GM10266 (cell line): ENCODE results near the gene MAPRE2.
"Not testable (repeated sequence)": the region's sequence is repeated elsewhere in the genome, so short reads cannot be mapped to it uniquely, and the experiment has no call there.

Source experiments
- DNase-seq: peaks from one replicate; pipeline ENCODE4 v3.0.0; 2012; ENCODE audit errors: extremely low spot score
- TF ChIP-seq, protein P1 (sequence below): IDR thresholded peaks from 2 replicates; pipeline ENCODE4 v1.5.1; 2012; ENCODE audit warnings: mild to moderate bottlenecking, low read depth; ENCODE audit not compliant: control insufficient read depth, insufficient read depth; ENCODE audit errors: missing control alignments

Gene MAPRE2

GRCh38 chr18:35104391-35105051, 63.3 kb downstream of the MAPRE2 start:
- no peak for DNase-seq
- TF ChIP-seq, protein P1, sequence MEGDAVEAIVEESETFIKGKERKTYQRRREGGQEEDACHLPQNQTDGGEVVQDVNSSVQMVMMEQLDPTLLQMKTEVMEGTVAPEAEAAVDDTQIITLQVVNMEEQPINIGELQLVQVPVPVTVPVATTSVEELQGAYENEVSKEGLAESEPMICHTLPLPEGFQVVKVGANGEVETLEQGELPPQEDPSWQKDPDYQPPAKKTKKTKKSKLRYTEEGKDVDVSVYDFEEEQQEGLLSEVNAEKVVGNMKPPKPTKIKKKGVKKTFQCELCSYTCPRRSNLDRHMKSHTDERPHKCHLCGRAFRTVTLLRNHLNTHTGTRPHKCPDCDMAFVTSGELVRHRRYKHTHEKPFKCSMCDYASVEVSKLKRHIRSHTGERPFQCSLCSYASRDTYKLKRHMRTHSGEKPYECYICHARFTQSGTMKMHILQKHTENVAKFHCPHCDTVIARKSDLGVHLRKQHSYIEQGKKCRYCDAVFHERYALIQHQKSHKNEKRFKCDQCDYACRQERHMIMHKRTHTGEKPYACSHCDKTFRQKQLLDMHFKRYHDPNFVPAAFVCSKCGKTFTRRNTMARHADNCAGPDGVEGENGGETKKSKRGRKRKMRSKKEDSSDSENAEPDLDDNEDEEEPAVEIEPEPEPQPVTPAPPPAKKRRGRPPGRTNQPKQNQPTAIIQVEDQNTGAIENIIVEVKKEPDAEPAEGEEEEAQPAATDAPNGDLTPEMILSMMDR: no peak

DNA sequence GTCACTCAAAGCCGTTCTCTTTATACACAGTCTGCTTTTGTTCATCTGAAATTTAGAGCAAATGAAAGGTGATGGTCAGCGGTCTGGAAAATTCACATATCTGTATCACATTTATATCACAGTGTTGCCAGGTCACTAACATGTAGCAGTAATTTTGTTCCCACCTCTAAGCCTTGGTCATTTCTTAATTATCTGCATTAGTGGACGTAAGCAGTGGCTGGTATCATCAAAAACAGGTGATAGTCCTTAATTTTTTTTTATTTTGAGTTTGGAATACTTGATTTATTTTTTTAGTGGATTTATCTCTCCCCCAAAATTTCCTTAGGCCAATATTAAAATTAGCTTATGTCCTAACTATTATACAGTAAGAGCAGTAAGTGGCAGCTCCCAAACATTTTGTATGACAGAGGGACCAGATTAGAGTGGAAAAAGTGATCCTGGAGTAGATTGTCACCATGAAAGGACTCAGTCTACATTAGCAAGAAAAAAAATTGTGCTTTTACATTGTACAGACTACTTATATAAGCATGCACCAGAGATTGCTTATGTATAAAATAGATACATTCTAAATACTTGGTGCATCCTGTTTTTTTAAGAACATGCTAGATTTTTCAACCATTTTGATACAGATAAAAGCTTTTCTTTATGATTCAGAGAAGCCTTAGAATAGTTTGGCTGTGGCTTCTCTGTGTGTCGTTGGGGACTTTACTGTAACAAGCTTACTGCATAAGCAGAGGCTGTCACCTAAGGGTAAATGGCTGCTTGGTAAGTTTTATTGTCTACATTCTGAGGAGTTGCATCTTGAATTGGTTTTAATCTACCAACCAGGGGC, 65.0 kb downstream of the MAPRE2 start:
- no peak for DNase-seq

DNA sequence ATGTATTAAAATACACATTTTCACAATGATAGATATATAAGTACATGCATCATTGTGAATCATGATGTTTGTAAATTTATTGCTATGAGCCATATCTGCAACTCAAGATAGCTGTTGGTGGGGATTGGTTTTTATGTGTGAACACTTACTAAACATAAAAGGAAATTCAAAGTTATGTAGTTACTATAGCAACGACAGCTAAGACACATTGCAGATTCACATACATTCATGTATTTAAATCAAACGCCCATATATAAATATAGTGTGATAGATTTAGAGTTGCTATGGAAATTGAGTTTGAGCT, 65.6 kb downstream of the MAPRE2 start:
- no peak for DNase-seq
- TF ChIP-seq, protein P1: no peak

More for the DNA sequence above, 65.0 kb downstream of the MAPRE2 start:
- TF ChIP-seq, protein P1: no peak

DNA sequence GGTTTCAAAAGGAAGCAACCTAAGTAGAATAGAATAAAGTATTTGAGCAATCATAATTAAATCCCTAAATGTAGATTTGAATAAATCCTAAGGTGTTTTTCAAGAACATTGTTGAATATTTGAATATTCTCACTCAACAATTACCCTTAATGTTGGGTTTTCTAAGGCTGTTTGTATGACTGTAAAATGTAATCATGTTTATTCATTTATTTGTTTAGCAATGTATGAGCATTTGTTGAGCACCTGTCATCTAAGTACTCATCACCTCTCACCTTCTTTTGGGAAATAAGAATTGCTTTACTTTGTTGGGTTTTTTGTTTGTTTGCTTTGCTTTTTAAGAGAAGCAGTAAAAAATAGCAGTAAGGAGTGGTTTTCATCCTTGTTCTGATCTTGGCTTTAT, 66.0 kb downstream of the MAPRE2 start:
- TF ChIP-seq, protein P1: no peak
- DNase-seq: no peak

- DNase-seq: not testable (repeated sequence)
These were observed 66.9 kb downstream of the MAPRE2 start for GRCh38 chr18:35108088-35108487.

- TF ChIP-seq, protein P1: no peak
- DNase-seq: no peak
These were observed 68.8 kb downstream of the MAPRE2 start for GRCh38 chr18:35110059-35110458.

DNA sequence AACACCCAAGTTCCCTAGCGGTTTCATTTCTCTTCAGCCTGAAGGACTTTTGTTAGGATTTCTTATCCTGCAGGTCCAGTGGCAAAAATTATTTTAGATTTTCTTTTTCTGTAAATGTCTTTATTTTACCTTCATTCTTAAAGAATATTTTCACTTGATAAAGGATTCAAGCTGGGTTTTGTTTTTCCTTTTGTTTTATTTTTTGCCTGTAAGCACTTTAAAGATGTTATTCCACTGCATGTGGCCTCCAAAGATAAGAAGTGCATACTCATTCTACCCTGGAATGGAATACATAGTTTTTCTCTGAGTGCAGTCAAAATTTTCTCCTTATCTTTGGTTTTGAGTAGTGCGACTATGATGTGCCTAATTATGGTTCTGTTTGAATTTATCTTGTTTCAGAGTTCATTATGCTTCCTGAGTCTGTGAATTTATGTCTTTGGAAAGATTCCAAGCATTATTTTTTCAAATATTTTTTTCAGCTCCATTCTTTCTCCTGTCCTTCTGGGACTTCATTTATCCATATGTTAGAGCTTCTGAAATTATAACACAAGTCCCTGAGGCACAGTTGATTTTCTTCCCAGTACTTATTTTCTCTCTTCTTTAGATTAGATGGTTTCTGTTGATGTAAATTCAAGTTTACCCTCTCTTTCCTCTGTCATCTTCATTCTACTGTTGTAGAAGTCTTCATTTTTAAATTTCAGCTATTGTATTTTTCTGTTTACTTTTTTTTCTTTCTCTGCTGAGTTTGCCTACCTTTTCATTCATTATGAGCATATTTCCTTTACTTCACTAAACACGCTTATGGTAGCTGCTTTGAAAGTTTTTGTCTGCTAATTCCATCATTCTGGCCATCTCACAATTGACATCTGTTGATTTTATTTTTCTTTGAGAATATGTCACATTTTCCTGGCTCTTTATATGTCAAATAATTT, 69.6 kb downstream of the MAPRE2 start:
- TF ChIP-seq, protein P1: no peak
- no peak for DNase-seq
